ENCODE data around the gene CELF2. TPM values are rescaled to one million over a fixed set of nuclear protein-coding genes. Genes with fewer than 3 reads are reported as not detected.

Gene CELF2
- total and polyA plus RNA-seq, 2 of the 4 experiments (the other 2 are of a cell fraction): 3.5 to 6.6 TPM

- H3K18ac ChIP-seq (ENCODE audit: low read depth, low read length): no peak overlapping the region
- H4K5ac ChIP-seq (ENCODE audit: low read depth, low read length): no peak overlapping the region
- H2AK9ac ChIP-seq (replicated peaks; ENCODE audit: low read depth, low read length, poor library complexity): no peak overlapping the region
- H3K9me1 ChIP-seq (ENCODE audit: insufficient read depth, low read length): no peaks in the 10 kb centered on the region
- no peak overlapping the region for H2BK20ac ChIP-seq (ENCODE audit: low read depth, low read length)
- WGBS, 2 experiments (ENCODE audit: extremely low coverage in 2 of 2, insufficient read length in 1 of 2): no CpG with 5 or more reads among the region's 6 CpGs
- CTCF ChIA-PET: no interaction called here
- no peak overlapping the region for H2BK120ac ChIP-seq (ENCODE audit: low read depth, low read length)
- H4K91ac ChIP-seq (ENCODE audit: insufficient read depth, low read depth, low read length): no peak overlapping the region
- intact Hi-C loops (cut with micrococcal nuclease) (no loop called here), dilution Hi-C loops (cut with HindIII; ENCODE audit: low sequenced_read_pairs, unreplicated experiment) (no loop called here), in situ Hi-C loops (cut with MboI; ENCODE audit: low sequenced_read_pairs) (no loop called here)
- H3K23ac ChIP-seq (ENCODE audit: low read depth, low read length): no peak overlapping the region
- no TSS peak for BruUV-seq (replicated peaks)
- no peak overlapping the region for H2AFZ ChIP-seq (replicated peaks; ENCODE audit: low read length, poor library complexity)
- H2BK15ac ChIP-seq (ENCODE audit: low read depth, low read length): no peak overlapping the region
- ATAC-seq (ENCODE audit: low read depth): no peak
- H3K9me3 ChIP-seq (ENCODE audit: control insufficient read depth, insufficient read depth, low read length): no peaks in the 10 kb centered on the region
- H3K27ac ChIP-seq (ENCODE audit: insufficient read depth, low read length): no peak overlapping the region
- H3K79me1 ChIP-seq (ENCODE audit: low read depth in 1 of 2, low read length in 2 of 2): no peaks in the 10 kb centered on the region
- no peak overlapping the region for H3K14ac ChIP-seq (replicated peaks; ENCODE audit: low read depth, low read length)
- 0 out of 2 replicates have a peak, but pooled peaks cover 1% of the 10 kb centered on the region for H3K27me3 ChIP-seq (ENCODE audit: control insufficient read depth, insufficient read depth, low read length)
- no peak for DNase-seq
- H3K56ac ChIP-seq (ENCODE audit: extremely low read depth, insufficient read depth, low read length): no peak overlapping the region
- H3K4me2 ChIP-seq (ENCODE audit: low read depth, low read length): no peak overlapping the region
- peaks cover 2% of the 10 kb centered on the region; the same call in 1 of the 2 replicates for H3K4me1 ChIP-seq (ENCODE audit: control insufficient read depth, insufficient read depth, low read length)
- no peak overlapping the region for H2AK5ac ChIP-seq (ENCODE audit: low read depth, low read length)
- no peak overlapping the region for H4K8ac ChIP-seq (ENCODE audit: low read depth in 2 of 2, low read length in 2 of 2)
- POLR2A ChIA-PET (ENCODE audit: unreplicated experiment): no interaction called here
- H3K4me3 ChIP-seq (ENCODE audit: insufficient read depth, low read depth, low read length): no peak overlapping the region
- H4K20me1 ChIP-seq (ENCODE audit: insufficient read depth, low read length): no peaks in the 10 kb centered on the region
- H2BK5ac ChIP-seq (ENCODE audit: low read depth, low read length, poor library complexity, severe bottlenecking): no peak overlapping the region
- no peak overlapping the region for H3K4ac ChIP-seq (ENCODE audit: low read depth, low read length)
- no peak overlapping the region for H3K9ac ChIP-seq (ENCODE audit: low read depth, low read length)
- TF ChIP-seq MAZ (IDR thresholded peaks at IDR 0.05; ENCODE audit: borderline replicate concordance, low read depth, low read length) (no peak), RCOR1 (IDR thresholded peaks at IDR 0.05; ENCODE audit: insufficient replicate concordance, low read length) (no peak), MAFK (IDR thresholded peaks at IDR 0.05; ENCODE audit: low read depth, low read length) (no peak), NFE2L2 (IDR thresholded peaks at IDR 0.05; ENCODE audit: low read depth, low read length) (no peak), FOS (IDR thresholded peaks at IDR 0.05; ENCODE audit: low read depth, low read length) (no peak), MXI1 (IDR thresholded peaks at IDR 0.05; ENCODE audit: borderline replicate concordance, low read depth, low read length) (no peak), RFX5 (IDR thresholded peaks at IDR 0.05; ENCODE audit: low read depth, low read length) (no peak), BHLHE40 (IDR thresholded peaks at IDR 0.05; ENCODE audit: low read depth, low read length) (no peak), RAD21 (IDR thresholded peaks at IDR 0.05; ENCODE audit: low read length) (no peak), USF2 (IDR thresholded peaks at IDR 0.05; ENCODE audit: low read depth, low read length) (no peak), CEBPB (IDR thresholded peaks at IDR 0.05; ENCODE audit: low read depth, low read length) (no peak), POLR2A (IDR thresholded peaks at IDR 0.05; ENCODE audit: low read depth, low read length) (no peak), SMC3 (IDR thresholded peaks at IDR 0.05; ENCODE audit: low read depth, low read length) (no peak), CHD1 (IDR thresholded peaks at IDR 0.05; ENCODE audit: low read depth, low read length) (no peak)
- TF ChIP-seq, protein P1, sequence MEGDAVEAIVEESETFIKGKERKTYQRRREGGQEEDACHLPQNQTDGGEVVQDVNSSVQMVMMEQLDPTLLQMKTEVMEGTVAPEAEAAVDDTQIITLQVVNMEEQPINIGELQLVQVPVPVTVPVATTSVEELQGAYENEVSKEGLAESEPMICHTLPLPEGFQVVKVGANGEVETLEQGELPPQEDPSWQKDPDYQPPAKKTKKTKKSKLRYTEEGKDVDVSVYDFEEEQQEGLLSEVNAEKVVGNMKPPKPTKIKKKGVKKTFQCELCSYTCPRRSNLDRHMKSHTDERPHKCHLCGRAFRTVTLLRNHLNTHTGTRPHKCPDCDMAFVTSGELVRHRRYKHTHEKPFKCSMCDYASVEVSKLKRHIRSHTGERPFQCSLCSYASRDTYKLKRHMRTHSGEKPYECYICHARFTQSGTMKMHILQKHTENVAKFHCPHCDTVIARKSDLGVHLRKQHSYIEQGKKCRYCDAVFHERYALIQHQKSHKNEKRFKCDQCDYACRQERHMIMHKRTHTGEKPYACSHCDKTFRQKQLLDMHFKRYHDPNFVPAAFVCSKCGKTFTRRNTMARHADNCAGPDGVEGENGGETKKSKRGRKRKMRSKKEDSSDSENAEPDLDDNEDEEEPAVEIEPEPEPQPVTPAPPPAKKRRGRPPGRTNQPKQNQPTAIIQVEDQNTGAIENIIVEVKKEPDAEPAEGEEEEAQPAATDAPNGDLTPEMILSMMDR (conservative IDR thresholded peaks at IDR 0.05; ENCODE audit: low read depth, low read length): no peak
- TF ChIP-seq, protein P2, sequence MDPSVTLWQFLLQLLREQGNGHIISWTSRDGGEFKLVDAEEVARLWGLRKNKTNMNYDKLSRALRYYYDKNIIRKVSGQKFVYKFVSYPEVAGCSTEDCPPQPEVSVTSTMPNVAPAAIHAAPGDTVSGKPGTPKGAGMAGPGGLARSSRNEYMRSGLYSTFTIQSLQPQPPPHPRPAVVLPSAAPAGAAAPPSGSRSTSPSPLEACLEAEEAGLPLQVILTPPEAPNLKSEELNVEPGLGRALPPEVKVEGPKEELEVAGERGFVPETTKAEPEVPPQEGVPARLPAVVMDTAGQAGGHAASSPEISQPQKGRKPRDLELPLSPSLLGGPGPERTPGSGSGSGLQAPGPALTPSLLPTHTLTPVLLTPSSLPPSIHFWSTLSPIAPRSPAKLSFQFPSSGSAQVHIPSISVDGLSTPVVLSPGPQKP (IDR thresholded peaks at IDR 0.05; ENCODE audit: borderline replicate concordance, low read depth, low read length): no peak
- no peaks in the 10 kb centered on the region for H3K36me3 ChIP-seq (ENCODE audit: control insufficient read depth, insufficient read depth, low read length)
These were observed 30.6 kb upstream of the CELF2 start for GRCh38 chr10:10987111-10987510.
